Measurements from ENCODE around the gene MEF2C. TPM values are rescaled to one million over a fixed set of nuclear protein-coding genes. Genes with fewer than 3 reads are reported as not detected.

Gene MEF2C
- total and polyA plus RNA-seq, 11 donors = 15.5 to 98.5 (median 56.2) TPM

DNA sequence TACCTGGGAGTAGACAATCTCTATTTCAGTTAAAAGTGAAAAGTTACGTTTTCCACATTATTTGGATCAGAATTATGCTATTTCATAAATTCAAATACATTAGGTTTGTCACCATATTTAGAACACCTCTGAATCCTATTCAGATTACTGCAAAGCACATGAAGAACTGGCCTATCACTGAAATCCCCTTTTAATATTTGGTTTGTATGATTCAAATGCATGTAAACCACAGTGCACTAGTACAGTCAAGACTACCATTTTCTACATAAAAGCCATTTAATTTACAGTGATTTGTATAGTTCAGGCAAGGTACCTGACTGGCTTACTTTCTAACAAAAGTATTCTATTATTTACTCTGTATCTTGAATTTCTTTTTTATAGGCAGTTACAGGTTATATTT lies 212.5 kb downstream of the MEF2C start:
- WGBS, 4 donors = 53 to 79% (median 73%) methylated on average over 1 of the region's 1 CpG
- ATAC-seq (no peak), DNase-seq (no peak)
- intact Hi-C loops (cut with DNase I) = loop anchor here in 2 of 10 donors (5.0 to 10.0 kb wide), 2 partner anchors 416 to 523 kb away; no protein-coding TSS in a partner anchor
- Histone ChIP-seq H3K9me3 (no peaks in the 10 kb centered on the region), H3K27ac (no peak overlapping the region), H3K36me3 (no peaks in the 10 kb centered on the region), H3K27me3 (peaks cover 62 to 100% (median 97%) of the 10 kb centered on the region in 9 donors), H3K4me3 (no peak overlapping the region), H3K4me1 (peaks cover 0 to 34% (median 14%) of the 10 kb centered on the region in 12 donors)
- no peak for TF ChIP-seq POLR2A (IDR thresholded peaks at IDR 0.05)

DNA sequence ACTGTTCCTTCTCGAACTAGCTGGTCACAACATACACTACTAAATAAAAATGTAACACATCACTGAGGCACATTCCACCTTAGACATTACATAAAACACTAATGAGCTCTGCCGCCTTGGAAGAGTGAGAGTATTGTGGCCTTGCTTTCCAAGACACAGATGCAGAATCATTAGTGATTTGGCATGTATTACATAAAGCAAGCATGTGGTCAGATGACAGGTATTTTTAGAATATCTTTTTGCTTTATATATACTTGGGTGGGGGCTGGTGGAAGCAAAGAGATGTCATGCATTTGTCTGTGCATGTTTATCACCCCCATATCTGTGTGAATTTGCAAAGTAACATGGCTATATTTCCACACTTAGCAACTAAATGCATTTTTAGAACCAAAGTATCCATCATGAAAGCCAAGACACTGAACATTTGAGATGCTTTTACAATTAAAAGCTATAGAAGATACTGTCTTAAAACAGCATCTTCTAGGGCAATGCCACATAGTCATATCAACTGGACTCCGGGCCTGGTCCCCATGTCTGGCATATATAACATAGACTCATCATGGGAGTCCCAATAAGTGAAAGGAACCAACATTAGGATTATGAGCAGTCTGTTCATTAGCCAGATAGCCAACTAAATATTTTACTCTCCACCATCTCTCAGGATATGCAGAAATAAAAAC lies 213.5 kb downstream of the MEF2C start:
- DNase-seq (no peak), ATAC-seq (no peak)
- H3K4me3 ChIP-seq = no peak overlapping the region
- no peaks in the 10 kb centered on the region for H3K36me3 ChIP-seq
- H3K4me1 ChIP-seq = peaks cover 0 to 25% (median 5%) of the 10 kb centered on the region in 12 donors
- no peak overlapping the region for H3K27ac ChIP-seq
- WGBS, 4 donors = 55 to 66% (median 60%) methylated on average over 3 of the region's 3 CpGs
- H3K27me3 ChIP-seq = peaks cover 60 to 100% (median 97%) of the 10 kb centered on the region in 9 donors
- no peaks in the 10 kb centered on the region for H3K9me3 ChIP-seq
- TF ChIP-seq POLR2A (IDR thresholded peaks at IDR 0.05) (no peak), CTCF (IDR thresholded peaks at IDR 0.05) (no peak)
- intact Hi-C loops (cut with DNase I) = loop anchor here in 2 of 10 donors (5.0 to 10.0 kb wide), 2 partner anchors 415 to 522 kb away; no protein-coding TSS in a partner anchor

GRCh38 chr5:88667496-88668201 lies 215.3 kb downstream of the MEF2C start:
- no peak for ATAC-seq
- peaks cover 0 to 20% (median under 1%) of the 10 kb centered on the region in 12 donors for H3K4me1 ChIP-seq
- H3K27ac ChIP-seq = no peak overlapping the region
- no peaks in the 10 kb centered on the region for H3K9me3 ChIP-seq
- 6 to 8% (median 7%) methylated on average over 23 of the region's 23 CpGs for WGBS, 4 donors
- intact Hi-C loops (cut with DNase I) = no loop called here
- H3K36me3 ChIP-seq = no peaks in the 10 kb centered on the region
- peaks cover 52 to 100% (median 99%) of the 10 kb centered on the region in 9 donors for H3K27me3 ChIP-seq
- TF ChIP-seq CTCF (IDR thresholded peaks at IDR 0.05) = no peak
- TF ChIP-seq POLR2A (IDR thresholded peaks at IDR 0.05) = no peak
- peak overlapping the region in 2 of 12 donors; percentile 31 to 53 for H3K4me3 ChIP-seq
- no peak for DNase-seq
